Activated T-cell treated with anti-CD3 and anti-CD28 coated beads for 48 hours (primary cell): Measurements from ENCODE around the gene CBFA2T3.
A peak's percentile ranks its signal among the peaks of the same experiment; 100 is the strongest.

Source experiments
- DNase-seq: peaks from one replicate; pipeline ENCODE4 v3.0.0-alpha.2; 2020; ENCODE audit warnings: low read depth

Gene CBFA2T3

DNA sequence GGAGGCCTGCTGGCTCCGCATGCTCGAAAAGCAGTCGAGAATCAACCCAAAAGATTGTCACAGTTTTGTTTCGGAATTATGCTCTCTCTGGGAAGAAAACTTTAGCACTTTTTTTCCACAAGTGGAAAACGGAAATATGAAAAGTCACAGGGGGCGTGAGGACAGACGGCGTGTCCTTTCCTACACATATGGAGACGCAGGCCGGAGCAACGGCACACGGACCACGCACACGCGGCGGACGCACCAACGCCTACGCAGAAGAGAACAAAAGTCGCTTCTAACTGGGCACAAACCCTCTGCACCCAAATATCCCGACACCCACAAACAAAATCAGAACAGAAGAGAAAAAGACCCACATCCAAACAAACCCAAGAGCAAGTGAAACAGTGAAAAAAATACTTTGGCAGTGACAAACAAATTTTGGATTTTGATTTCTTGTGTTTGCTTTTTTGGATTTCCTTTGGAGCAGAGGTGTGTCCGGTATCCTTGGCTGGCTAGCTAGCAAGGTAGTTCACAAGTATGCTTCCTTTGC is 101.2 kb downstream of the CBFA2T3 start:
- DNase-seq = no peak

DNA sequence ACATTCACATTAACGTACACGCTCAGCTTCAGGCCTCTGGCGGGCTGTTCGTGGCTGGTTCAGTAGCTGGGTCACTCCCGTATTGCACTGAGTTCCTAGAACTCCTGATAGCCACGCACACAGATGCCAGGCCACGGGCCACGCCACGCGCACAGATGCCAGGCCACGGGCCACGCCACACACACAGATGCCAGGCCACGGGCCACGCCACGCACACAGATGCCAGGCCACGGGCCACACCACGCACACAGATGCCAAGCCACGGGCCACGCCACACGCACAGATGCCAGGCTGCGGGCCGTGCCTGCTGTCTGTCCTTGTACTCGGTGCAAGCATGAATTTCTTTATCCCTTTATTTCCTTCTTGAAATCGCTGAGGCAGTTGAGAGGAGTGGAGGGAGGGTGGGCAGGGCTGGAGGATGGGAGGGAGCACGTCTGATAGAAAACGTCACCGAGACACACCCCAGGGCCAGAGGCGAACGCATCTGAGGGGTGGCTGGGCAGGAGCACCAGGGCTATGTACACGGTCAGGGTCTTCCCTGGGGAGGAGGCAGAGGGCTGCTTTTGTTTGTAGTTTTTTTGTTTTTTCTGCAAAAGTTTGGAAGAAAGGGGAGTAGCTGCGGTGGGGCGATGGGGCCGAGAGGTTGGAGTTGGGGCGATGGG is 101.9 kb downstream of the CBFA2T3 start:
- no peak for DNase-seq

DNA sequence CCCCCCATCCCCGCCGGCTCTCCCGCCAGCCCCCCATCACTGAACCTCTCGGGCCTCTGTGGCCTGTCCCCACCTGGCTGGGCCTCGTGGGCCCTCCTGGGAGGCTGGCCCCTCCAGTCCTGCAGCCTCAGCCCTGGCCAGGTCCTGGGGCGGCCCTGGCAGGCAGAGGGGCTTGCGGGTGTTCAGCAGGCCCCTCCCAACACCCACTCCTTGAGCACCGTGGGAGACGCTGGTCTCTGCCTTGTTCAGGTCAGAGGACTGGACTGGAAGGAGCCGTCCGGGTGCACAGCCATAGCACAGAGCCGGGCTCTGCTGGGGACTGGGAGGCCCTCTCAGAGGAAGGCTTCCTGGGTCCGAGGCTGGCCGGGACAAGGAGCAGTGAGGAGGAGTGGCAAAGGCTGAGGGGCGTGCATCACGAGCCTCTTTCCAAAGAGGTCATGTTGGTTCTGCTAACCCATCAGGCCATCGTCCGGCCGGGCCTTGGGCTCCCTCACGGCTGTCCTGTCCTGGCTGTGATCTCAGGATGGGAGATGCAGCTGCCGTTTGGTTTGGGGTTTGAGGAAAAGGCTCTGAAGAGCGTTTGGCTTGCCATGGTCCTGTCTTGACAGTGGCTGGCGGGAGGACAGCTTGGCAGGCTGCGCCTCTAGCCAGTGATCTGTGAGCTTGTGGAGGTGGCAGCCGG is 104.2 kb downstream of the CBFA2T3 start:
- DNase-seq = no peak

DNA sequence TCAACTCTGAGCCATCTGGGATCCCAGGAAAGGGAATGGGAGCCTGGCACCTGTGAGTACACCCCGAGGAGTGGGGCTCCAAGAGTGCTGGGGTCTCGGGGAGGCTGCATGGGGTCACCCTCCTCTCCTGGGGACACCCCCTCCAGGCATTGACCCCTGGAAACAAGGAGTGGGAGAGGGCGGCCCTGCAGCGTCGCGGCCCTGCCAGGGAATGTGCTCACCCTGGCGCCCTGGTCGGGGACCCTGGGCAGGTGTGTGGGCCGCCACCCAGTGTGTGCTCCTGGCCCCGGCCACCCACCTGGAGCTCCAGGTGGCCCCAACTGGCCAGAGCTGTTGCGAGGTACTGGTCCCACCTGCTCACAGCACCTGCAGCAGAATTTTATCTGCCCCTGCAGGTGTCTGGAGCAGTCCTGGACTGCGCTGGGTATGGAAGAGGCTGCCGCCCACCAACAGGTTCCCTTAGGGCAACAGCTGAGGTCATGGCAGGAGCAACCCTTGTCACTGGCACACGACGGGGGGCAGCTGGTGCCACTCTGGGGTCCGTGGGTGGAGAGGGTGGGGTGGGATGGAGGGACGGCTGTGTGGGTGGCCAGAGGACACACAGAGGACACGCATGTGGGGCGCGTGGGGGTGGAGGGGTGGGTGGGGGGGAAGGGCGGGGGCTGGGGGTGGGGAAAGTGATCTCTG is 105.1 kb downstream of the CBFA2T3 start:
- DNase-seq = no peak

DNA sequence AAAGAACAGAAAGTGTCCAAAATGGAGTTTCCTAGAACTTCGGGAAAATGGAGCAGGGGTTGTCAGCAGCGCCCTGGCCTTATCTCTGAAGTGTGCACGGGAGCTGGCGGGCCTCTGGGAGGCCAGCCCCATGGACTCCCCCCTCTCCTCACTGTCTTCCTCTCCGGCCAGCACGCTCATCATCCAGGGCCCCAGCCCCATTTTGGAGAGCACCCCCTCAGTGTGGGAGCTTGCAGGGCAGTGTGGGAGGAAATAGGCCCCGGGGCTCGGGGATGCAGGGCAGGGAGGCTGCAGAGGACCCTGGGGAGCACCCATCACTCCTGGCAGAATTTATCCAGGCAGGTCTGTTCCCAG is 105.7 kb downstream of the CBFA2T3 start:
- DNase-seq = no peak

DNA sequence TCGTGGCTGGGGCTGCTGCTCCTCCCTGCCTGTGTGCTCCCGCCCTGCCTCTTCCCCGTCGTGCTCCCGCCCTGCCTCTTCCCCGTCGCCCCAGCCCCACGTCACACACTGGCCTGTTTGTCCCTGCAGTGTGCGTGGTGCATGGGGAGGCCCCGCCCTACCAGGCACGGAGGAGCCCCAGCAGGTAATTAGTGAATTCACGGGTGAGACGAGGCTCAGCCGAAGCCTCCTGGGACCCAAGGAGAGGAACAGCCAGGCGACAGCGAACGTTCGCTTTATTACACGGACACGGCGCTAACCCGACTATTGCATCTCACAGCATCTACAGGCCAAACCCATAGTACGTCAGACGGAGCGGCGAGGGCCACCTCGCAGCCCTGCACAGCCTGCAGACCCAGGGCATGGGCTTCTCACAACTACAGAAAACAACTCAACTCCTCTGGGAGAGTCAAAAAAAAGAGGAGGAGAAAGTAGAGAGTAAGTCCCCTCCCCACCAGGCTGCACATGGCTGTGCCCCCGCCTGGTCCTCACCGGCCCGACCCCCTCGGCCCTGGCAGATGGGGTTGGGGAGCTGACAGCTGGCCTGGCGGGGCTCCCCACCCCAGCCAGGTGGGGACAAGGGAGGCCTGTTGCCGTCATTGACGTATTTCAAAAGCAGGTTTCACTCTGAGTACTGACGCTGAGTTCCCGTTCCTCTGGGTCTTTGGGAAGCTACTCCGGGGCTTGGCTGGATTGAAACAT is 106.2 kb downstream of the CBFA2T3 start:
- DNase-seq = no peak

DNA sequence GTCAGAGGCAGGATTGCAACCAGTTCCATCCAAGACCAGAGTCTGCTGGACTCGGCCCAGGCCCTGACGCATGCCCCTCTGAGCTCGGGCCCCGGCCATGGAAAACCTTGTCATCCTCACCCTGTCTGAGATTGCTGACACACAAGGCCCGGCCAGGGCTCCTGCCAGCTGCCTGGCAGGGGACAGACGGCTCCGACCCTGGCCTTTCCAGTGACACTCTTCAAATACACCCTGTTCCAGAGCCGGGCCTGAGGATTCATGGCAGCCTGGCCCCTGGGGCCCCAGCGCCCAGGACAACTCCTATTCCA is 107.4 kb downstream of the CBFA2T3 start:
- DNase-seq = no peak

DNA sequence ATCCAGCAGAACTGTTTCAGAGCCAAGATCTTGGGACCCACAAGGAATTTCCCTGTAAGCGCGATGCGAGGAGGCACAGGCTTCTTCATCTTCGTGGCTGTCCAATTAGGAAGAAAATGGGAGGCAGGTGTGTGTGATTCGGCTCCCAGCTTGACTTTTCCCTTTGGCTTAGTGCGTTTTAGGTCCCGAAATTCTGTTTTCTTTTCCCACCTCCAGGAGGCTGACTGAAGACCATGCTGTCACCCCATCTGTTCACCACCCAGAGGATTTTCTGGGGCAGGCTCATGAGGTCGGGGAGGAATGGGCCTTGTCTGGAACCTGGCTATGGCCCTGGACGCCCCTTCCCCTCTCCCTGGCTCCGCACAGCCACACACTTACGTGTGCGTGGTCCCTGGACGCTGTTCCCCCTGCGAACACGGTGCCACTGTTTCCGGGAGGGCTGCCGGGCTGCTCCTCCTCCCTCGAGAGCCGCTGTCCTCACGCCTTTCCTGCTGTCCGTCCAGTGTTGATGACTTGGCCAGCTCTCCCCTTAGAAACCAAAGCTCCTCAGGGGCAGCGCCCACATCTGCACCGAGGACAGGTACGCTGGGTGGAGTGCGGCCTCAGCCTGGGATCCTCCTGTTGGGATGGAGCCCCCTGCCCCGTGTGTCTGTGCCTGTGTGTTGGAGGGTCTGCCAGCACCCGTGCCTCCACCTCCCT is 107.9 kb downstream of the CBFA2T3 start:
- DNase-seq = no peak

DNA sequence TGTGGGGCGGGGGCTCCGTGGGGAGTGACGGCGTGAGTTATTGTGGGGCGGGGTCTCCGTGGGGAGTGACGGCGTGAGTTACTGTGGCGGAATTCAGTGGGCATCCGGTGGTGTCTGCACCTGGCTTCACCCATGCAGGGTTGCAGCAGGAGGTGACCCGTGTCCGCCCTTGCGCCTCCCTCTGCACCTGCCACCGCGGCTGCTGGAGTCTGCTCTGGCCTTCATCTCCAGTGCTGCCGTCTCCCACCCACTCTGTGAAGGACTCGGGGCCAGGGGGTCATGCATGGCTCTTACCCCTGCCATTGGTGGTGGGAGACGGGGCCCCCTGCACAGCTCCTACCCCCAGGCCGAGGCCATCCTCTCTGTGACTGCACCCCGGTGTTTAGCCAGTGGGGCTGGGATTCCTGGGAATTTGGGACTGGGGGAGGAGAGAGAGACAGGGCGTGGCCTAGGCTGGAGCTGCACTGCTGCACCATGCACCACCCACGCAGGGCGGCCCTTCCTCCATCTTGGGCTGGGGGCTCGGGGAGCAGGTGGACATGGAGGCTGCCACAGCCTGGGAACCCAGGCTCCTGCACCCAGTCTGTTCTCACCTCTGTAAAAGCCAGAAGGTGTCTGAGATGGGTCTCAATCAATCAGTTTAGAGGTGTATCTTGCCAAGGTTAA is 109.3 kb downstream of the CBFA2T3 start:
- no peak for DNase-seq

DNA sequence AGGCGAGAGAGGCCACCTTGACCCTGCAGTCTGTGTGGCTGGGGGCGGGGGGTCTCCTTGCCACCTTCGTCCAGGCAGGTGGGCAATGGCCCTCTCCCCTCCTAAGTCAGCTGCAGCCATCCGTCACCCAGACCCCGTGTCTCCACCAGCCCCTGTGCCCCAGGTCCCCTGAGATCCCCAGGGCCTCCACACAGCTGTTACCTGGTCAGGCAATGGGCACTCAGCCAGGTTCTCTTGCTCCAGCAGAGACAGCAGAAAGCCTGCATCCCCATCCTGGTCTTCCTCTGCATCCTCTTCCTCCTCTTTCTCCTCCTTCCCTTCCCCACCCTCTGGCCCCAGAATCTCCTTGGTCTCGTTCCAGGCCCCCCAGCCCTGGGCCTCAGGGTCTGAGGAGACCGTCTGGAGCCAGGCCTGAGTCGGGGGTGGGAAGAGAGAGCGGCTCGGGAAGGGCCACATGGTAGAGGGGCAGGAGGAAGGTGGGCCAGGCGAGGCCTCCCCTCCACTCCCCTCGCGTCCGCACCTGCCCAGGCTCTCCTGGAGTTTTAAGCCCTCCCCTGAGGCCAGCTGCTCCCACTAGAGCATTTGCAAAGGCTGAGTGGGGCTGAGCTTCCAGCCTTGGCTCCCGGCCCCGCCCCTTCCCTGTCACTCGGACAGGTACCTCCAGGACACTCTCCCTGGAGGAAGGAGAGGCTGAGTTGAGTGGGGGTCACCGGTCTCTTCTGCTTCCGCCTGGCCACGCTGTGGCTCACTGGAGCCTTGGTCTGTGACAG is 110.7 kb downstream of the CBFA2T3 start, which contains the start of gene PABPN1L:
Gene PABPN1L, minus strand, starts transcription at position 510 of the 770 bp plus-strand sequence. Its CDS starts 54 bp downstream, at position 456.
- no peak for DNase-seq

DNA sequence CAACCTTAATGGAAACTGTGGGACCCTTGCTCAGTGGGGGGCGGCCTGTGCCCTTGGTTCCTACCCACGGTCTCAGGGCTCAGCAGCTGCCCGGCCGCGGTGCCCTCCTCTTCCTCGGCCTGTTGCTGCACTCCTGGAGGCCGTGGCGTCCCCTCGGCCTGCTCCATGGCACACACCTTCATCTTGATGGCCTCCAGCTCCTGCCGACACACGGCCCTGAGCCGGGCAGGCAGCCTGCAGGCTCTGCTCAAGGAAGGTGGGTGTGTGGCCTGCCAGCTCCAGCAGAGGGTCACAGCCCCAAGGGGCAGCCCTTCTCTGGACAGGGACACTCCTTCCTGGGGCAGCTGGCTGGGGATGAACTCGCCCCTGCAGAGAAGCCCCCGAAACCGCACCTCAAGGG is 111.3 kb downstream of the CBFA2T3 start:
- no peak for DNase-seq

DNA sequence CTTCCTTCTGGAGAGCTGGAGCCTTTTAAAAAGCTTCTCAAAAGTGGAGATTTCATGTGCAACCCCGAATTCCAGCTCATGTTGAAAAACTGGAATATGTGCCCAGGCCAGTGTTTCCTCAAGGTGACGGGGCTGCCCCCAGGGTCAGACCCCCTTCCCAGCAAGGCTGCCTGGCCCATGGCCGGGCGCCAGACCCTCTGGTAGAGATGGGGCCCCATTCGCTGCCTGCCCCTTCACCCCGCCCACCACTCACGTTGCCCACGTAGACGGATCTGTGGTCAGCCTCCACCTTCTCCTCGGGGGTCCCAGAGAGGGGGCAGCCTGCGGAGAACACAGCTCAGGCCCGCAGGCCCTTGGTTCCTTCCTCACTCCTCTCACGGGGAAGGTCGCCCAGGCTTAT is 111.7 kb downstream of the CBFA2T3 start:
- DNase-seq = no peak

DNA sequence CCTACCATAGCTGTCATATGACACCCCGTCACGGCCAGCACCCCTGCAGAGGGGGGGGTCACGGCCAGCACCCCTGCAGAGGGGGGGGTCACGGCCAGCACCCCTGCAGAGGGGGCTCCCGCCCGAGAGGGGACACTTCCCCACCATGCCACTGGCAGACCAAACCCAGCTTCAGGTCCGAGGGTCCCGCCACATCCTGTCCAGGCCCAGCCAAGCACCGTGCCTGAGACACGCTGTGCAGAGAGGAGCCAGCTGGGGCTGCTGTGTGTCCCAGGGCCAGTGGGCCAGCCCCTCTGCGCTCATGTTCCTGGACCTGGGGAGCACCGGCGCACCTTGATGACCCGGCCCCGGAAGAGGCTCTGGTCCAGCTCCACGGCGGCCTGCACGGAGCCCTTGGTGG is 112.5 kb downstream of the CBFA2T3 start:
- no peak for DNase-seq

DNA sequence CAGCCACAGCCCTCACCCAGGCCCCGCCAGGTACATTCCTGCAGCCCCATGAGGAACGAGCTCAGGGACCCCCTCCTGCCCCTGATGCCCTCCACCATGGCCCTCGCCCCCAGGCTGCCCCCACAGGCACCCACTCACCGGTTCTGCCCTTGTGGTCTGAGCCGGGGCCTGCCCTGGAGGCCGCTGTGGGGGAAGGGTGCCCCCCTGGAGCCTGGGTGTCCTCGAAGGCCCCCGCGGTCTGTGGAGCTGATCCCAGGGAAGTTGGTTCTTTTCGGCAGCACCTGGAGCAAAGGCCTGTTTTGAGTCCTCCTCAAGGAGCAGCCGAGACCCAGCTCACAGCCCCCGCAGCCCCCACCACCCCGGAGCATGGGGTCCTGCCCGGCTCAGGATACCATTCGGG is 112.9 kb downstream of the CBFA2T3 start:
- DNase-seq = no peak

DNA sequence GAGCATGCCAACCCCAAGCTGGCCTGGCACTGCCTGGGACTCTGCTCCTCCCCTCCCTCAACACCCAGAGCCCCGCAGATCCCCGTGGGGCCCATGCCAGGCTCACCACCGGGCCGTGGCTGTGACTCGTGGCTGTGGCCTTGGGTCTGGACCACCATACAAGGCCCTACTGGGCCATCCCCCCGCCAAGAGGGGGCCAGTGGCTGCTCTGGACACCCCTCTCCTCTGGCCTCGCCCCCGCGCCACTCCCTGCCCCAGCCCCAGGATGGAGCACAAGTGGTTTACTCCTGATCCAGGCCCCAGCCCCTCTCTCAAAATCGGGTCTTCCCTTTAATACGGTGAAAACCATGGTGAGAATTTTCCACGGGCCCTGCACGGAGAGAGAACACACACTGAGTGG is 113.6 kb downstream of the CBFA2T3 start:
- DNase-seq = no peak

DNA sequence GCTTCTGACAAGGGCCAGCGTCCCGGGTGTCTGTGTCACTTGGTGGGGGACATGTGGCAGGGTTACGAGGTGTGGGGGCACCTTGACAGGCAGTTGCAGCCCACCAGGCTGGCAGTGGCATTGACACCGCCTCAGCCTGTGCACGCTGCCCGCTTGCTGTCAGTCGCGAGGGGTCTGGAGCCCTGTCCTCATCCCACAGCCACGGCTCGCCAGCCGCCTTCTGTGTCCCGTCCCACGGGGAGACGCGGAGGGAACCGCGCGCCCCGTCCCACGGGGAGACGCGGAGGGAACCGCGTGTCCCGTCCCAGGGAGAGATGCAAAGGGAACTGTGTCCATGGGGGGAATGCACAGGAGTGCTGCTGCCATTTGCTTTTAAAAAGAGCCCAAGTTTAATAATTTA is 114.0 kb downstream of the CBFA2T3 start:
- DNase-seq = no peak

DNA sequence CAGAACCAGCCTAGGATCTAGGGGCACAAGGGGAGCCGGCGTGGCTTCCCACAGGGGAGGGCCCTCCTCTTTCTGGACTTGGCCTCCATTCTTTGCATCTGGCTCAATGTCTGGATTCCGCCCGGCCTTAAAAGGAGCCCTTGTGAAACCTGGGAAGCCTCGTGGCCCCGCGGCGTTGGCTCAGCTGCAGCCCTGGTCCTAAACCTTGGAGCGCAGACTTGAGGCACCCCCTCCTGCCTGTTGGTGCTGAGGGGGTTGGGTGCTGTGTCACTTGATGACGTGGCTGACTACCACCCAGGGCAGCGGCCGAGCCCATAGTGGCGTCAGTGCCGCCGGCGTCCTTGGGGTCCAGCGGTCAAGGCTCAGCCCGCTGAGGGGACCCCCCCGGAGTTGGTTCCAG is 115.6 kb downstream of the CBFA2T3 start:
- no peak for DNase-seq

DNA sequence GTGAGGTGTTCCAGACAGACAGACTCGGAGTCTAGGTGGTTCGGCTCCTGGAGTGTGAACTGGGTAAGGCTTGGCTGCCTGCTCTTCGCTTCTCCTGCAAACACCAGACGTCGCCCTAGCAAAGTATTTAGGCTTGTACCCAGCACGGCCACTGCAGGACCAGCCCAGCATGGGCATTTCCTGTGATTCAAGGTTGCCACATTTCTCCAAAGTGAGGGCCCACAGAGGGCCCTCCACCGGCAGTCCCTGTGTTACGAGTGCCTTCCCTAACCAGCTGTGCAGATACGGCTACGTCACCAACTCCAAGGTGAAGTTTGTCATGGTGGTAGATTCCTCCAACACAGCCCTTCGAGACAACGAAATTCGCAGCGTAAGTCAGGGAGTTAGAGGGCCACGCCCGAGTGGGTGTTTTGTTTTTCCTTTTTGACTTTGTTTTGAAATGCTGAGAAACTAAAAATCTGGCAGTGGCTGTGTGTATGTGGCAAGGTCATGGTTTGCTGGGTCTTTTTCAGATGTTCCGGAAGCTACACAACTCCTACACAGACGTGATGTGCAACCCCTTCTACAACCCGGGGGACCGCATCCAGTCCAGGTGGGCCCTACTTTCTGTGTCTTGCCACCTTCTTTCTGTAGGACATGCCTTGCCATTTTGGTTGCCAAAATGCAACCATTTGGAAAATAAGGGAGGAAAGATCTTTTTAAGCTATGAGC is 117.5 kb downstream of the CBFA2T3 start:
- DNase-seq = no peak

DNA sequence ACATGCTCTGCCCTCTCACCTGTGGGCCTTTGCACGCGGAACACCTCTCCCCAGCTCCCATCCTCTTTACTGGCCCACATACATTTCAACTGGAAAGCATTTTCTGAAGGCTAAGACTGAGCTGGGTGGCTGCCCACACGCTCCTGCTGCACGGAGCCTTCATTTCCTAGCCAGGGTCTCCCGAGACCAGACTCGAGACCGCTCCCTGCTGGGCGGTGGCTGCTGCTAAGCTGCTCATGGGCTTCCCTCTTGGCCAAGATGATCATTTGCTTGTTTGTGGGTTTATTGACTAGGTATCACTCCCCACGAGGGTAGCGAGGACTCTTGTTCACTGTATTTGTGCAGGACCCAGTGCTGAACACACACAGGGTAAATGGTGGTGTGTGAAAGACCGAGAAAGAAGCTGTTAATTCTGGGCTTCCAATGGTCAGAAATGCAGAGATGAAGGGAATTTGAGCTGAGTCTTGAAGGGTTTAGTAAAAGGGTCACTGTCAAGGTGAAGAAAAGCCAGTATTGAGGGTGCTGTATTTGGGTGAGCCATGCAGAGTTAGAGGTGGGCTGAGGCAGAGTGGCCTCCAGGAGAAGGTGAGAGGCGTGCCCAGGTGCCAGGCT is 119.2 kb downstream of the CBFA2T3 start:
- peak; percentile 69 for DNase-seq
